ENCODE measurements around the gene TTC39C. TPM values are rescaled to one million over a fixed set of nuclear protein-coding genes. Genes with fewer than 3 reads are reported as not detected.
"Not testable (repeated sequence)": the region's sequence is repeated elsewhere in the genome, so short reads cannot be mapped to it uniquely, and the experiment has no call there.

TTC39C gene
- total RNA-seq, 1 donor from 2014 or later = 41.5 TPM

- DNase-seq = no peak
Measured at GRCh38 chr18:24018299-24018886, 3.8 kb downstream of the TTC39C start.

GRCh38 chr18:24019641-24020331 lies 5.2 kb downstream of the TTC39C start:
- no peak for DNase-seq

GRCh38 chr18:24021505-24021904 lies 7.0 kb downstream of the TTC39C start:
- DNase-seq = no peak

- DNase-seq = no peak
Measured at GRCh38 chr18:24022161-24022560, 7.6 kb downstream of the TTC39C start.

- DNase-seq = no peak
Measured at GRCh38 chr18:24023185-24023814, 8.7 kb downstream of the TTC39C start.

- no peak for DNase-seq
Measured at GRCh38 chr18:24024425-24024824, 9.9 kb downstream of the TTC39C start.

GRCh38 chr18:24026457-24026856 lies 11.9 kb downstream of the TTC39C start:
- DNase-seq = no peak

- DNase-seq = no peak
Measured at GRCh38 chr18:24027156-24027827, 12.7 kb downstream of the TTC39C start.

- not testable (repeated sequence) for DNase-seq
Measured at GRCh38 chr18:24028946-24029345, 14.4 kb downstream of the TTC39C start.

GRCh38 chr18:24031318-24031717 lies 16.8 kb downstream of the TTC39C start:
- no peak for DNase-seq

- DNase-seq = no peak
Measured at GRCh38 chr18:24031916-24032315, 17.4 kb downstream of the TTC39C start.

- DNase-seq = no peak
Measured at GRCh38 chr18:24033641-24034412, 19.3 kb downstream of the TTC39C start.

GRCh38 chr18:24035316-24035715 lies 20.8 kb downstream of the TTC39C start:
- DNase-seq = no peak

GRCh38 chr18:24039671-24040070 lies 25.1 kb downstream of the TTC39C start:
- DNase-seq = no peak

GRCh38 chr18:24041691-24042090 lies 27.1 kb downstream of the TTC39C start:
- no peak for DNase-seq

- DNase-seq = no peak
Measured at GRCh38 chr18:24043403-24043802, 28.8 kb downstream of the TTC39C start.

- no peak for DNase-seq
Measured at GRCh38 chr18:24048261-24048660, 33.7 kb downstream of the TTC39C start.

- no peak for DNase-seq
Measured at GRCh38 chr18:24049142-24049541, 34.6 kb downstream of the TTC39C start.

GRCh38 chr18:24051031-24051947 lies 36.7 kb downstream of the TTC39C start:
- no peak for DNase-seq

- no peak for DNase-seq
Measured at GRCh38 chr18:24052053-24052452, 37.5 kb downstream of the TTC39C start.

GRCh38 chr18:24053211-24053610 lies 38.7 kb downstream of the TTC39C start:
- no peak for DNase-seq
